Peyer's patch (tissue), 4 donors: ENCODE measurements around the gene PTPRQ. TPM values are rescaled to one million over a fixed set of nuclear protein-coding genes. Genes with fewer than 3 reads are reported as not detected.

Experiments
- DNase-seq, 3 donors: peaks; one replicate each; pipeline ENCODE4 v3.0.0-alpha.2; 2017 to 2019
- H3K27ac ChIP-seq, 4 donors: fragments of 200-600 bp; sonication (generic); one replicate each; pipeline ENCODE4 v1.5.1; 2016 to 2019
- H3K27me3 ChIP-seq, 2 donors: fragments of 200-600 bp; sonication (generic); one replicate each; pipeline ENCODE4 v1.5.1; 2019
- H3K36me3 ChIP-seq, 3 donors: fragments of 200-600 bp; sonication (generic); one replicate each; pipeline ENCODE4 v1.5.1; 2016 to 2019
- H3K4me1 ChIP-seq, 4 donors: fragments of 200-600 bp; sonication (generic); one replicate each; pipeline ENCODE4 v1.5.1; 2016 to 2019
- H3K4me3 ChIP-seq, 4 donors: fragments of 200-600 bp; sonication (generic); 1 replicate in 3 of 4; 2 replicates in 1 of 4; pipeline ENCODE4 v1.5.1; 2016 to 2019; ENCODE audit warnings: mild to moderate bottlenecking in 1 of 4
- H3K9me3 ChIP-seq, 4 donors: fragments of 200-600 bp; sonication (generic); one replicate each; pipeline ENCODE4 v1.5.1; 2016 to 2019; ENCODE audit warnings: mild to moderate bottlenecking in 1 of 4
- CTCF ChIP-seq, 6 experiments: fragments of 450-650 bp in 4 of 6; fragments of 200-600 bp in 2 of 6; sonication (generic) in 1 of 6; IDR thresholded peaks; one replicate each; pipeline ENCODE4 v1.5.1; 2017 to 2019; ENCODE audit warnings: antibody characterized with exemption in 6 of 6, mild to moderate bottlenecking in 3 of 6, moderate library complexity in 1 of 6
- POLR2A ChIP-seq, 2 donors: fragments of 450-650 bp; IDR thresholded peaks; one replicate each; pipeline ENCODE4 v1.5.1; 2017; ENCODE audit warnings: antibody characterized with exemption in 2 of 2, mild to moderate bottlenecking in 2 of 2, moderate library complexity in 2 of 2
- total RNA-seq, 4 donors: library from RNA; depleted of rRNA; stranded (reverse); fragments of >200 nt; gene quantifications; one replicate each; pipeline ENCODE4 v1.1.0, GENCODE V29; 2016

The PTPRQ gene
- total RNA-seq, 4 donors from 2014 or later, result 0.13 TPM; not detected in 3

GRCh38 chr12:80576641-80577418, 132.8 kb downstream of the PTPRQ start:
- Histone ChIP-seq H3K4me1 (no peaks in the 10 kb centered on the region), H3K36me3 (no peaks in the 10 kb centered on the region), H3K27ac (no peak overlapping the region), H3K4me3 (no peak overlapping the region), H3K9me3 (no peaks in the 10 kb centered on the region), H3K27me3 (no peaks in the 10 kb centered on the region)
- DNase-seq, result no peak
- TF ChIP-seq POLR2A (IDR thresholded peaks at IDR 0.05) (no peak), CTCF (IDR thresholded peaks at IDR 0.05) (no peak)

GRCh38 chr12:80580254-80580653, 136.2 kb downstream of the PTPRQ start:
- H3K9me3 ChIP-seq, result no peaks in the 10 kb centered on the region

GRCh38 chr12:80581783-80582182, 137.7 kb downstream of the PTPRQ start:
- Histone ChIP-seq H3K27ac (no peak overlapping the region), H3K4me3 (no peak overlapping the region), H3K4me1 (no peaks in the 10 kb centered on the region), H3K27me3 (no peaks in the 10 kb centered on the region), H3K9me3 (no peaks in the 10 kb centered on the region), H3K36me3 (no peaks in the 10 kb centered on the region)
- no peak for DNase-seq
- TF ChIP-seq POLR2A (IDR thresholded peaks at IDR 0.05), result no peak
- no peak for TF ChIP-seq CTCF (IDR thresholded peaks at IDR 0.05)

More at GRCh38 chr12:80580254-80580653, 136.2 kb downstream of the PTPRQ start:
- DNase-seq, result no peak
- TF ChIP-seq CTCF (IDR thresholded peaks at IDR 0.05), result no peak
- TF ChIP-seq POLR2A (IDR thresholded peaks at IDR 0.05), result no peak
- Histone ChIP-seq H3K4me3 (no peak overlapping the region), H3K4me1 (no peaks in the 10 kb centered on the region), H3K27me3 (no peaks in the 10 kb centered on the region), H3K36me3 (no peaks in the 10 kb centered on the region), H3K27ac (no peak overlapping the region)

DNA sequence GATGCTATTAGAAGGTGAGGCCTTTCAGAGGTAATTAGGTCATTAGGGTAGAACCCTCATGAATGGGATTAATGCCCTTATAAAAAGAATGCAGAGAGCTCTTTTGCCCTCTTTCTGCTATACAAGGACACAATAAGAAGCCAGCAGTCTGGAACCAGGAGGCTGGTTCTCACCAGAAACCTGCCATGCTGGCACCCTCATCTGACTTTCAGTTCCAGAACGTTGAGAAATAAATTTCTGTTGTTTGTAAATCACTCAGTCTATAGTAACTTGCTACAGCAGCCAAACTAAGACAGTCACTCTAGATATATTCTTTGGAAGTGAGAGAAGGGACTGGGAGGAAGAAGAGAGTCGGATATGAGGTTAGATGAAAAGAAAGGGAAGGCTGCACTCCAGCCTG, 138.4 kb downstream of the PTPRQ start:
- Histone ChIP-seq H3K9me3 (no peaks in the 10 kb centered on the region), H3K27me3 (no peaks in the 10 kb centered on the region), H3K36me3 (no peaks in the 10 kb centered on the region), H3K4me3 (no peak overlapping the region), H3K27ac (no peak overlapping the region), H3K4me1 (no peaks in the 10 kb centered on the region)
- TF ChIP-seq POLR2A (IDR thresholded peaks at IDR 0.05), result no peak
- TF ChIP-seq CTCF (IDR thresholded peaks at IDR 0.05), result no peak
- no peak for DNase-seq

DNA sequence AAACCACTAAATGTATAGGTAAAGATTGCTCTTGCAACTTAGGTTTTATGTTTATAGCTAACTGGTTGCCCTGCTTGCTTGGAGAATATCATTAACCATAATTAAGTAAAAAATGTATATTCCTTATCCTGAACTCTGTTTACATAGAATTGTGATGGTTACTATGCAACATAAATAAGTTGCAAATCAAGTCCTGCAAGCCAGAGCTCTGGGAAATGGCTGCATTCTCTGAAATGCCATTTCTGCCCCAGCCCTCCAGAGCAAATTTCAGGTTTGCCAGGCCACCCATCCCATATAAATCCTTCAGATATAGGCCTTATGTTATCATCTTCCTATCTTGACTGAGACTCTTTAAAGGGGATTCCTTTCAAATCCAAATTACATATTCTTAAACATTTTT, 145.0 kb downstream of the PTPRQ start:
- no peak for DNase-seq
- no peak overlapping the region for H3K27ac ChIP-seq
- no peaks in the 10 kb centered on the region for H3K27me3 ChIP-seq
- no peaks in the 10 kb centered on the region for H3K36me3 ChIP-seq
- no peaks in the 10 kb centered on the region for H3K9me3 ChIP-seq
- TF ChIP-seq POLR2A (IDR thresholded peaks at IDR 0.05) (no peak), CTCF (IDR thresholded peaks at IDR 0.05) (no peak)
- H3K4me1 ChIP-seq, result no peaks in the 10 kb centered on the region
- no peak overlapping the region for H3K4me3 ChIP-seq
